ENCODE measurements around the gene GRIP2.

GRIP2 gene

DNA sequence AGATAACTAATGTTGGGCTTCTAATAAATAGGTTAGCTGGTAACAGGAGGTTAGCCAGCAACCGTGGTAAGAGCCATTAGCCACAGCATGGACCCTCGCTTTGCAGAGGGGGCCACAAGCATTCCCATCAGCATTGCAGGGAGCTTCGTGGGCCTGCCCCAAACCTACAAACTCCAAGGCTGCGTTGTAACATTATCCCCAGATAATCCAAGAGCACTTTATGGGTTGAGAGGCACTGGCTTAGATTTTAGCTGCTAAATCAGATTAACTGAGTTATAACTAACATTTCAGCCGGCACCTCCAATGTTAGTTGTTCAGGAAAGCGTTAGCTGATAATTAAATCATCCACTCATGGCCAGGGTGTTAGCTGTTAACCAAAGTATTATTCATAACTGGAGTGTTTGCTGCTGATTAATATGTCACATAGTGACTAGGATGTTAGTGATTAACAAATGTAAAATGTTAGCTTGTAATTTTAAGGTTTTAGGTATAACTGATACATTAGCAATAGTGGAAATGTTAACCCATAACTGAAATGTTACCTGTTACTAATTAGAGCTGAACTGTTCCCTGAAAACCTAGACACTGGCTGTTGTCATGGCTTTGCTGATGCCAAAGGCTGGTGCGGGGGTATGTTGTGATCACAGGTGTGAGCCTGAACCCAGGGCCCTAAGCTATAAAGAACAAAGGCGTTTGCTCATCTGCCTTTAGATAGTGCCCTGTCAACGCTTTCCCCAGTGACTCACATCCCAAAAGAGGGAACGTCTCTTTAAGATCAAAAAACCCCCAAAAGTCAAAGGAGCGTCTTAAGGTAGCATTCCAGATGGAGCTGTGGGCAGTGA, 81.5 kb downstream of the GRIP2 start:
- Histone ChIP-seq H3K9ac (ENCODE audit: low read length) (no peak overlapping the region), H3K4me3 (ENCODE audit: insufficient read depth, low read length, poor library complexity, severe bottlenecking) (no peak overlapping the region), H2AFZ (ENCODE audit: low read depth, low read length, severe bottlenecking) (no peak overlapping the region), H3K9me3 (ENCODE audit: insufficient read depth, low read length) (no peaks in the 10 kb centered on the region), H3K9me2 (replicated peaks; ENCODE audit: insufficient read depth, low read length) (no peaks in the 10 kb centered on the region), H3K79me2 (ENCODE audit: insufficient read depth, low read length) (no peaks in the 10 kb centered on the region), H3K36me3 (ENCODE audit: low read length) (no peaks in the 10 kb centered on the region), H4K20me1 (ENCODE audit: low read depth, low read length) (no peaks in the 10 kb centered on the region), H3F3A (ENCODE audit: insufficient read depth) (no peaks in the 10 kb centered on the region), H3K4me2 (ENCODE audit: low read depth, low read length, poor library complexity, severe bottlenecking) (no peak overlapping the region), H3K27ac (ENCODE audit: low read depth, low read length) (no peak overlapping the region), H3K27me3 (ENCODE audit: low read length) (no peaks in the 10 kb centered on the region)
- TF ChIP-seq, protein P1, sequence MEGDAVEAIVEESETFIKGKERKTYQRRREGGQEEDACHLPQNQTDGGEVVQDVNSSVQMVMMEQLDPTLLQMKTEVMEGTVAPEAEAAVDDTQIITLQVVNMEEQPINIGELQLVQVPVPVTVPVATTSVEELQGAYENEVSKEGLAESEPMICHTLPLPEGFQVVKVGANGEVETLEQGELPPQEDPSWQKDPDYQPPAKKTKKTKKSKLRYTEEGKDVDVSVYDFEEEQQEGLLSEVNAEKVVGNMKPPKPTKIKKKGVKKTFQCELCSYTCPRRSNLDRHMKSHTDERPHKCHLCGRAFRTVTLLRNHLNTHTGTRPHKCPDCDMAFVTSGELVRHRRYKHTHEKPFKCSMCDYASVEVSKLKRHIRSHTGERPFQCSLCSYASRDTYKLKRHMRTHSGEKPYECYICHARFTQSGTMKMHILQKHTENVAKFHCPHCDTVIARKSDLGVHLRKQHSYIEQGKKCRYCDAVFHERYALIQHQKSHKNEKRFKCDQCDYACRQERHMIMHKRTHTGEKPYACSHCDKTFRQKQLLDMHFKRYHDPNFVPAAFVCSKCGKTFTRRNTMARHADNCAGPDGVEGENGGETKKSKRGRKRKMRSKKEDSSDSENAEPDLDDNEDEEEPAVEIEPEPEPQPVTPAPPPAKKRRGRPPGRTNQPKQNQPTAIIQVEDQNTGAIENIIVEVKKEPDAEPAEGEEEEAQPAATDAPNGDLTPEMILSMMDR (IDR thresholded peaks at IDR 0.05; ENCODE audit: insufficient read depth, low read length, poor library complexity, severe bottlenecking), result no peak
- no peak for TF ChIP-seq EZH2phosphoT487 (conservative IDR thresholded peaks at IDR 0.05; ENCODE audit: low read length)

DNA sequence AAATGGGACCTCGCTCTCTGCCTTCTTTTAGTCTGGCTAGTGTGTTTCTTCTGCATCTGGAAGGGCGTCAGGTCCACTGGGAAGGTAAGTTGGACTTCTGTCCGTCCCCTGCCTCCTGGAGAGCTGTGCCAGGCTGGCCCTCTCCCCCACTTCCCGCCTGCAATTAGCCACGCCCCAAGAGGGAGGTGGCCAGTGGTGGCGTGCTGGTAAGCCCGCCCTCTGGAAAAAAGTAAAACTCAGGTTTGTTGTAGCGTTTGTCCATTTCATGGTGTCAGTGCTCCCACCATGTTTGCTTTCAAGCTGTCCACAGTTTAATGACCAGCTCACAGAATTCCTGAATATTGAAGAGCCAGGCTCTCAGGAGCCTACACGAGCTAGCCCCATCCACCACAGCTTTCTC, 82.1 kb downstream of the GRIP2 start:
- Histone ChIP-seq H3K9me2 (replicated peaks; ENCODE audit: insufficient read depth, low read length) (no peaks in the 10 kb centered on the region), H3K27me3 (ENCODE audit: low read length) (no peaks in the 10 kb centered on the region), H3F3A (ENCODE audit: insufficient read depth) (no peaks in the 10 kb centered on the region), H3K36me3 (ENCODE audit: low read length) (no peaks in the 10 kb centered on the region), H3K9me3 (ENCODE audit: insufficient read depth, low read length) (no peaks in the 10 kb centered on the region), H4K20me1 (ENCODE audit: low read depth, low read length) (no peaks in the 10 kb centered on the region), H3K4me3 (ENCODE audit: insufficient read depth, low read length, poor library complexity, severe bottlenecking) (no peak overlapping the region), H2AFZ (ENCODE audit: low read depth, low read length, severe bottlenecking) (no peak overlapping the region), H3K9ac (ENCODE audit: low read length) (no peak overlapping the region), H3K27ac (ENCODE audit: low read depth, low read length) (no peak overlapping the region), H3K79me2 (ENCODE audit: insufficient read depth, low read length) (no peaks in the 10 kb centered on the region), H3K4me2 (ENCODE audit: low read depth, low read length, poor library complexity, severe bottlenecking) (no peak overlapping the region)
- TF ChIP-seq, protein P1 (IDR thresholded peaks at IDR 0.05; ENCODE audit: insufficient read depth, low read length, poor library complexity, severe bottlenecking), result no peak
- TF ChIP-seq EZH2phosphoT487 (conservative IDR thresholded peaks at IDR 0.05; ENCODE audit: low read length), result no peak

DNA sequence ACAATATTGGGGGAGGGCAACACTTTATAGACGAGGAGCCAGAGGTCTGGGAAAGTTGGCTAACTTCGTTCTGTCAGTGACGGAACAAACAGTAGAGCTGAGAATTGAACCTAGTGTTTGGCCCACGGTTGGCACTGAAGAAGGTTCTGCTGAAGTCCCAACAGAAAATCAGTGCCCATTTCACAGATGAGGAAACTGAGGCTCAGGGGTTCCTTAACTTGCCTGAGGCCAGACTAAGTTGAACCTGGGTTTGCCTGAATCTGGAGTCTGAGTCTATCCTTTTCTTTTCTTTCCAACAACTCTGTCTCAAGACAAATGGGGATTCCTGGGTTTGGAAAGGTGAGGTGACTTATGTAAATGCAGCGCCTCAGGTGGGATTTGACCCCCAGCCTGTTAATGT, 82.7 kb downstream of the GRIP2 start:
- Histone ChIP-seq H3F3A (ENCODE audit: insufficient read depth) (no peaks in the 10 kb centered on the region), H3K9ac (ENCODE audit: low read length) (no peak overlapping the region), H3K4me2 (ENCODE audit: low read depth, low read length, poor library complexity, severe bottlenecking) (no peak overlapping the region), H3K79me2 (ENCODE audit: insufficient read depth, low read length) (no peaks in the 10 kb centered on the region), H3K9me2 (replicated peaks; ENCODE audit: insufficient read depth, low read length) (no peaks in the 10 kb centered on the region), H3K27me3 (ENCODE audit: low read length) (no peaks in the 10 kb centered on the region), H3K4me3 (ENCODE audit: insufficient read depth, low read length, poor library complexity, severe bottlenecking) (no peak overlapping the region), H3K36me3 (ENCODE audit: low read length) (no peaks in the 10 kb centered on the region), H4K20me1 (ENCODE audit: low read depth, low read length) (no peaks in the 10 kb centered on the region), H3K27ac (ENCODE audit: low read depth, low read length) (no peak overlapping the region), H3K9me3 (ENCODE audit: insufficient read depth, low read length) (no peaks in the 10 kb centered on the region), H2AFZ (ENCODE audit: low read depth, low read length, severe bottlenecking) (no peak overlapping the region)
- TF ChIP-seq EZH2phosphoT487 (conservative IDR thresholded peaks at IDR 0.05; ENCODE audit: low read length), result no peak
- TF ChIP-seq, protein P1 (IDR thresholded peaks at IDR 0.05; ENCODE audit: insufficient read depth, low read length, poor library complexity, severe bottlenecking), result no peak

Measured in SU-DHL-6 (cell line).